Adrenal gland (tissue), 12 donors: ENCODE results near the gene NR1D1. TPM values are rescaled to one million over a fixed set of nuclear protein-coding genes. Genes with fewer than 3 reads are reported as not detected.

Source experiments
- DNase-seq, 7 donors: peaks; one replicate each; pipeline ENCODE4 v3.0.0-alpha.2; 2019 to 2020
- H3K27ac ChIP-seq, 5 donors: fragments of 200-600 bp; sonication (generic) in 4 of 5; 1 replicate in 3 of 5; 2 replicates in 2 of 5; pipeline versions ENCODE4 v1.5.1 to v1.8.0; 2016 to 2020; ENCODE audit warnings: mild to moderate bottlenecking in 1 of 5
- H3K27me3 ChIP-seq: fragments of 200-600 bp; 2 replicates; pipeline ENCODE4 v1.8.0; 2021
- H3K36me3 ChIP-seq, 2 donors: fragments of 200-600 bp; replicated peaks in 1 of 2; 1 replicate in 1 of 2; 2 replicates in 1 of 2; pipeline versions ENCODE4 v1.5.1 to v1.8.0; 2018 to 2022
- H3K4me1 ChIP-seq, 2 donors: fragments of 200-600 bp; replicated peaks in 1 of 2; 1 replicate in 1 of 2; 2 replicates in 1 of 2; pipeline versions ENCODE4 v1.5.1 to v1.8.0; 2018 to 2021
- H3K4me3 ChIP-seq, 4 donors: fragments of 200-600 bp; sonication (generic) in 3 of 4; one replicate each; pipeline ENCODE4 v1.5.1; 2016 to 2018
- H3K9me3 ChIP-seq, 3 donors: fragments of 200-600 bp; sonication (generic) in 1 of 3; replicated peaks in 1 of 3; 1 replicate in 2 of 3; 2 replicates in 1 of 3; pipeline versions ENCODE4 v1.5.1 to v1.8.0; 2016 to 2021
- CTCF ChIP-seq, 6 experiments: fragments of 450-650 bp in 4 of 6; fragments of 200-600 bp in 2 of 6; sonication (generic) in 1 of 6; IDR thresholded peaks; 1 replicate in 5 of 6; 2 replicates in 1 of 6; pipeline versions ENCODE4 v1.5.1 to v1.8.0; 2016 to 2021; ENCODE audit warnings: antibody characterized with exemption in 6 of 6, mild to moderate bottlenecking in 2 of 6, moderate library complexity in 1 of 6
- POLR2A ChIP-seq, 2 donors: fragments of 450-650 bp; IDR thresholded peaks; one replicate each; pipeline ENCODE4 v1.6.1; 2017; ENCODE audit warnings: antibody characterized with exemption in 2 of 2, mild to moderate bottlenecking in 2 of 2, moderate library complexity in 1 of 2
- WGBS, 4 donors: extraction: QIAGEN DNeasy Blood & Tissue Kit in 2 of 4; methylation state at CpG; one replicate each; pipeline versions ENCODE4 v1.1.5 to v1.1.7; 2013 to 2017; 5-methylcytosine and 5-hydroxymethylcytosine counted together
- intact Hi-C, 2 donors: fragments of 100-400 bp; cut with DNase I; formaldehyde crosslinking; loops; one replicate each; pipeline versions ENCODE4 v1.14.1 to v1.15.0; 2022 to 2023
- polyA plus RNA-seq, 3 donors: library from polyadenylated mRNA; stranded (reverse); fragments of 200-250 nt in 2 of 3; fragments of 350-450 nt in 1 of 3; fragmentation: Illumina TruSeq in 1 of 3; extraction: RNeasy Lipid Tissue Mini Kit (QIAGEN cat#74804) in 1 of 3; gene quantifications; one replicate each; pipeline ENCODE4 v1.2.3, GENCODE V29; 2013 to 2014
- total RNA-seq, 9 donors: library from RNA; depleted of rRNA in 4 of 9; stranded (reverse); fragments of >200 nt in 4 of 9; fragments of 120-200 nt in 1 of 9; fragmentation: NEBNext Ultra II Directional in 1 of 9; extraction: Animal tissue kit (Norgen Biotek cat#: 25700) in 1 of 9; gene quantifications; one replicate each; pipeline versions ENCODE4 v1.1.0 to v1.2.4, GENCODE V29; 2013 to 2023
- donor health status: healthy with polysubstance abuse.
- donor health status: Bipolar disorder and iron deficiency.
- donor health status: DM: yes; HTN: yes; CAD: no.
- donor health status: DM: no; HTN: no; CAD: no.
- donor health status: DM: no; HTN: no; CAD: no.
- donor health status: DM: yes; HTN: yes; CAD: no.

NR1D1 gene
- total and polyA plus RNA-seq, 12 donors, result 3.4 to 69.1 (median 35.5) TPM

GRCh38 chr17:40139566-40140058, 39.2 kb upstream of the NR1D1 start:
- Histone ChIP-seq H3K9me3 (no peaks in the 10 kb centered on the region), H3K4me1 (peaks cover 9 to 21% of the 10 kb centered on the region in 2 donors), H3K4me3 (peak overlapping the region in 3 of 4 donors; percentile 60 to 99 (median 98)), H3K36me3 (peaks cover 0 to 32% of the 10 kb centered on the region in 2 donors), H3K27me3 (no peaks in the 10 kb centered on the region), H3K27ac (peak overlapping the region; percentile 92 to 100 (median 97))
- DNase-seq, result peak; percentile 30 to 71 (median 49)
- intact Hi-C loops, result no loop called here
- 8 to 16% (median 11%) methylated on average over 13 to 14 of the region's 14 CpGs for WGBS, 4 donors
- TF ChIP-seq POLR2A (IDR thresholded peaks at IDR 0.05) (no peak), CTCF (IDR thresholded peaks at IDR 0.05) (peak in 2 of 6 experiments; percentile 12 to 25)

GRCh38 chr17:40135817-40136216, 35.4 kb upstream of the NR1D1 start:
- no peak for DNase-seq
- Histone ChIP-seq H3K9me3 (no peaks in the 10 kb centered on the region), H3K27me3 (no peaks in the 10 kb centered on the region), H3K27ac (no peak overlapping the region), H3K4me3 (no peak overlapping the region), H3K36me3 (peaks cover 0 to 64% of the 10 kb centered on the region in 2 donors), H3K4me1 (peaks cover 4 to 11% of the 10 kb centered on the region in 2 donors)
- TF ChIP-seq CTCF (IDR thresholded peaks at IDR 0.05) (no peak), POLR2A (IDR thresholded peaks at IDR 0.05) (no peak)
- 86 to 99% (median 93%) methylated on average over 3 of the region's 3 CpGs for WGBS, 4 donors
- intact Hi-C loops, result no loop called here

- WGBS, 4 donors, result 75 to 82% (median 79%) methylated on average over 7 of the region's 7 CpGs
- Histone ChIP-seq H3K27me3 (no peaks in the 10 kb centered on the region), H3K4me3 (no peak overlapping the region), H3K27ac (no peak overlapping the region), H3K9me3 (no peaks in the 10 kb centered on the region), H3K4me1 (peaks cover 0 to 6% of the 10 kb centered on the region in 2 donors), H3K36me3 (peaks cover 0 to 79% of the 10 kb centered on the region in 2 donors)
- no peak for DNase-seq
- no peak for TF ChIP-seq CTCF (IDR thresholded peaks at IDR 0.05)
- TF ChIP-seq POLR2A (IDR thresholded peaks at IDR 0.05), result no peak
- intact Hi-C loops, result loop anchor here in 1 of 2 donors (5.0 kb wide), 1 partner anchor 38 kb away; no protein-coding TSS in a partner anchor
Observed at GRCh38 chr17:40134184-40134583, 33.8 kb upstream of the NR1D1 start.

GRCh38 chr17:40130352-40131042, 30.1 kb upstream of the NR1D1 start:
- Histone ChIP-seq H3K27ac (peak overlapping the region in 1 of 5 donors; percentile 27), H3K4me3 (no peak overlapping the region), H3K9me3 (no peaks in the 10 kb centered on the region), H3K36me3 (peaks cover 0 to 97% of the 10 kb centered on the region in 2 donors), H3K4me1 (peaks cover 0 to 3% of the 10 kb centered on the region in 2 donors), H3K27me3 (no peaks in the 10 kb centered on the region)
- peak in 2 of 7 donors; percentile 50 to 71 for DNase-seq
- WGBS, 4 donors, result 79 to 84% (median 83%) methylated on average over 7 of the region's 7 CpGs
- TF ChIP-seq POLR2A (IDR thresholded peaks at IDR 0.05) (no peak), CTCF (IDR thresholded peaks at IDR 0.05) (no peak)
- intact Hi-C loops, result loop anchor here in 1 of 2 donors (5.0 kb wide), 1 partner anchor 42 kb away; no protein-coding TSS in a partner anchor
